NCI-H226 (cell line): Measurements from ENCODE around the gene KCNK4.

Experiments
- DNase-seq: peaks from one replicate; pipeline ENCODE4 v3.0.0-alpha.2; 2015

Gene KCNK4

DNA sequence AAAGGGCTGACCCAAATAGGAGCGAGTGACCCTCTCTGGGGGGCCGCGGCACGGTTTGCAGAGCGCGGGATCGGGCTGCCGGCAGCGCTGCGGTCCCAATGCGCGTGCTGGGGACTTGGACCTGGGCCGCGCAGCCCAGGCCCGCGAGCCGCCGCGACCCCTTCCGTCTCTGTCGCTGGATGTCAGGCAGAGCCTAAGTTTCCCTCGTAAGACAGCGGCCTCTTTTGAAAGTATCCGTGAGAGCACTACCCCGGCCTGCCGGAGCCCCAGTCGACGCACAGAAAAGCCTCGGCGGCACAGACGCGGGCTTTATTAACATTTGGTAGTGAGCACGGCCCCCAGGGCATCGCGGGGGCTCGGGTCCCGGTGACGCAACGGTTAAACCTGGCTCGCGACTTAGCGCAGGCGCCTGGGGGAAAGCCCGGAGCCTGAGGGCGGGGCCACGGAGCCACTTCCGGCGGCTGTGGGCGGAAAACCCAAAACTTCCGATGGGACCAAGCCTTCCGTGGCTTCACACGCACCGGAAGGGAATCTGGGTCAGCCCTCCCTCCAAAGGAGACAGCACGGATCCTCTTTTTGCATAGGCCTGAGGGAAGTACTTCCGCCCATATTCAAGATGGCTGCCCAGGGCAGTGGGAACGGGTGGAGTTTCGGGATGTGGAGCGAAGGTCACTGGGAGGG lies 21.4 kb upstream of the KCNK4 start:
- peak; percentile 100 for DNase-seq

GRCh38 chr11:64275031-64275800 lies 15.9 kb upstream of the KCNK4 start:
- no peak for DNase-seq

DNA sequence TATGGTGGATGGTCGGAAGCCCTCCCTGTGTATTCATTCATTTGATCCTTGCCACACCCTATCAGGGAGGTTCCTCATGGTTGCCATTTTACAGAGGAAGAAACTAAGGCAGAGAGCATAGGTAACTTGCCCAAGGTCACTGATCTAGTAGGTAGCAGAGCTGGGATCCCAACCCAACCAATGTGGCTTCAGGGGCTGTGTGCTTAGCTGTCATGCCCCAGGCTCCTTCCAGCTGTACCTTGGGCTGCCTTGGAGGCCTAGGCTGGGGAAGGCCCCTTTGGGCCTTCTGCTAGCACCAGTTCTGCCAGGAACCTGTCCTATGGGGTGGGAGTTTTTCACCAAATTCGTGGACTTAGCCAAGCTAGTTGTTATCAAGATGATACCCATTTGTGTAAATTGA lies 15.3 kb upstream of the KCNK4 start:
- DNase-seq = no peak

GRCh38 chr11:64276653-64277431 lies 14.3 kb upstream of the KCNK4 start:
- peak; percentile 99 for DNase-seq

GRCh38 chr11:64278576-64279190 lies 12.4 kb upstream of the KCNK4 start:
- DNase-seq = no peak

DNA sequence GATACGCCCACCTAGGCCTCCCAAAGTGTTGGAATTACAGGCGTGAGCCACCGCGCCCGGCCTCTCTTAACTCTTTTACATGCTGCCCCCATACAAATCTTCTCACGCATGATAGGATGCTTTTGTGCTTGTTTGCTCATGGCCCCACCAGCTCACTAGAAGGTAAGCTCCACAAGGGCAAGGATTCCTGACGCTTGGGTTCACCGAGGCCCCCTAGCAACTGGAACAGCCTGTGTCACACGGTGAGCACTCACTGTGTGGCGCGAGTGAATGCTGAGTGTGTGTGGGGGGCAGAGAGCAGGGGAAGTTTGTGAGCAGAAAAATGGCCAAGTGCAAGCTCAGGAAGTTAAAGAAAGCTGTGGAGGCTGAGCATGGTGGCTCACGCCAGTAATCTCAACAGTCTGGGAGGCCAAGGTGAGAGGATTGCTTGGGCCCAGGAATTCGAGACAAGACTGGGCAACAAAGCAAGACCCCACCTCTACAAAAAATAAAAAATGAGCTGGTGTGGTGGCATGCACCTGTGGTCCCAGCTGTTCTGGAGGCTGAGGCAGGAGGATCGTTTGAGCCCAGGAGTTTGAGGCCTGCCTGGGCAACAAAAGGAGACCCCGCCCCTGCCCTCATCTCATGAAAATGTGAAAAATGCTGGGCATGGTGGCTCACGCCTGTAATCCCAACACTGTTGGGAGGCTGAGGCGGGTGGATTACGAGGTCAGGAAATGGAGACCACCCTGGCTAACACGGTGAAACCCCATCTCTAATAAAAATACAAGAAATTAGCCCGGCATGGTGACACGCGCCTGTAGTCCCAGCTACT lies 8.9 kb upstream of the KCNK4 start:
- no peak for DNase-seq

- no peak for DNase-seq
Measured at GRCh38 chr11:64283092-64283491, 8.0 kb upstream of the KCNK4 start.

DNA sequence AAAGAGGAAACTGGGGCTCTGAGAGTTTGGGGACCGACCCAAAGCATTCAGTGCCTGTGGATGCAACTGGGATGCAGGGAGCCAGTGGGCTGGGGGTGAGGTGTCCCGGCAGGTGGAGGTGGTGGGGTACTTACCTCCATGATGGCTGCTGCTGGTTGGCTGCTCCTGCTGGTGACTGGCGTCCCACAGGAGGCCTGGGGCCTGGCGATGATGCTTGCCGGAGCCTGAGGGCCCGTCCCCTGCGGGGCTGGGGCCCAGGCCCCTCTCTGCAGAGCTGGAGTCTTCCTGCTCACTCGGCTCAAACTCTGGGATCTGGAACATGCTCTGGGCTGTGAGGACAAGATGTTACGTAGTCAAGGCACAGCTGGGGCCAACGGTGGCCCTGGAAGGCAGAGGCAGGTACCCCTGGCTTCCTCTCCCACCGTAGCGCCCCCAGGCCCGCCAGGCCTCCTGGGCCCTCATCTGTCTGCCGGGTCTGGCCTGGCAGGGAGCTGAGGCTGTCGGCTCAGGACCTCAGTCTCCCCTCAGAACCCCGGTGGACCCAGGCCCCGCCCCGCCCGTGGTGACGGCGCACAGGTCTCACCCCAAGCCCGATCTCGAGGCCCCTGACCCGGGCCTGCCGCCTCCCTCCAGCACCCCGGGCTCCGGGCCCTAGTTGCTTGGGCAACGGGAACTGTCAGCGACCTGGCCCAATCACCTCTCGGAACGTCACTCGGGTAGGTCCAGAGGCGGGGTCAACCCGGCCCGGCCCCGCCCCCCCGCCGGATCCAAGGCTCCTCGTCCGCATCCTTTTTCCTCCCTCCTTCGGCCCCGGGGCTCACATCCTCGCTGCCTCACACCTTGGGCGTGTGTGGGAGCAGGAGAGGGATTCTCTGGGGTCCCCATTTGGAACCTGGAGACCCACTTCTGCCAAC lies 6.8 kb upstream of the KCNK4 start, which contains the start of gene BAD:
Gene BAD, minus strand, starts transcription at position 618 of the 914 bp plus-strand sequence. Its CDS starts 297 bp downstream, at position 321.
- peak; percentile 89 for DNase-seq

- DNase-seq = peak; percentile 85
Measured at GRCh38 chr11:64284962-64285884, 5.9 kb upstream of the KCNK4 start, which contains the start of gene GPR137. Gene GPR137 (plus strand): TSS chr11:64285848. CDS start chr11:64286525, 677 bp downstream.

DNA sequence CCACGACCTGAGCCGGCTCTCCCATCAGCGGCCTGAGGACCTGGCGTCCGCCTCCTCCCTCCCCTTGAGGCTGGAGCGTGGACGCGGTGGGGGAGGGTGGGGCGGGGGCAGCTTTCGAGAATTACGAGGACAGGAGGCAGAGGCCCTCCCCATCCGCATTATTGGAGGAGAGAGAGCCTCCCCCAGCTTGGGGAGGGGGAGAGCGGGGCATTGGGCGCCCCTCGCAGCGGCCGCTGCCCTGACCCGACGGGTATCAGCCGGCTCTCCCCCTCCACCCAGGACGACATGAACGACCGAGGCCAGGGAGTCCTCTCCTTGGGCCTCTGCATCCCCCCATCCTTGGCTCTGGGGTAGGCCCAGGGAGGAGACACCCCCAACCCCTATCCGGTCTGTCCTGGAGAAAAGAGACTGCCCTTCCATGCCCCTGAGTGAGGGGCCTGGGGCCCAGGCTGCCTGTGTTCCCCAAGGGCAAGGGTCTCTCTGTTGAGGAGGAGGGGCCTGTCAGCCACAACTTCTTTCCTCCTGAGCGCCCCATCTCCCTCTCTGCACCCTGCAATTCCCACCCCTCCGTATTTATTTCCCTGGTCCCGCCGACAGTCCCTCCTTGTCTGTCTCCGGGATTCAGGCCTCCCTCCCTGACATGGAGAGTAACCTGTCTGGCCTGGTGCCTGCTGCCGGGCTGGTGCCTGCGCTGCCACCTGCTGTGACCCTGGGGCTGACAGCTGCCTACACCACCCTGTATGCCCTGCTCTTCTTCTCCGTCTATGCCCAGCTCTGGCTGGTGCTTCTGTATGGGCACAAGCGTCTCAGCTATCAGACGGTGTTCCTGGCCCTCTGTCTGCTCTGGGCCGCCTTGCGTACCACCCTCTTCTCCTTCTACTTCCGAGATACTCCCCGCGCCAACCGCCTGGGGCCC lies 5.0 kb upstream of the KCNK4 start:
- DNase-seq = no peak

DNA sequence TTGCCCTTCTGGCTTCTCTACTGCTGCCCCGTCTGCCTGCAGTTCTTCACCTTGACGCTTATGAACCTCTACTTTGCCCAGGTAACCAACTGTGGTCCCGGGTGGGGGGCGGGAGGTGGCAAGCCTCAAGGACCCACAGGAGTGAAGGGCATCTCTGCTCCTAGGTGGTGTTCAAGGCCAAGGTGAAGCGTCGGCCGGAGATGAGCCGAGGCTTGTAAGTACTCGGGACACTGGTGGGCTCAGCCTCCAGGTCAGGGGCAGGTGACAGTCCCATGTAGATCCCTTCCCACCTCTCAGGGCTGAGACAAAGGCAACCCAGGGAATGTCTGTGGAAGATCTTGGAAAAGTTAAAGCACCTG lies 4.3 kb upstream of the KCNK4 start:
- no peak for DNase-seq

DNA sequence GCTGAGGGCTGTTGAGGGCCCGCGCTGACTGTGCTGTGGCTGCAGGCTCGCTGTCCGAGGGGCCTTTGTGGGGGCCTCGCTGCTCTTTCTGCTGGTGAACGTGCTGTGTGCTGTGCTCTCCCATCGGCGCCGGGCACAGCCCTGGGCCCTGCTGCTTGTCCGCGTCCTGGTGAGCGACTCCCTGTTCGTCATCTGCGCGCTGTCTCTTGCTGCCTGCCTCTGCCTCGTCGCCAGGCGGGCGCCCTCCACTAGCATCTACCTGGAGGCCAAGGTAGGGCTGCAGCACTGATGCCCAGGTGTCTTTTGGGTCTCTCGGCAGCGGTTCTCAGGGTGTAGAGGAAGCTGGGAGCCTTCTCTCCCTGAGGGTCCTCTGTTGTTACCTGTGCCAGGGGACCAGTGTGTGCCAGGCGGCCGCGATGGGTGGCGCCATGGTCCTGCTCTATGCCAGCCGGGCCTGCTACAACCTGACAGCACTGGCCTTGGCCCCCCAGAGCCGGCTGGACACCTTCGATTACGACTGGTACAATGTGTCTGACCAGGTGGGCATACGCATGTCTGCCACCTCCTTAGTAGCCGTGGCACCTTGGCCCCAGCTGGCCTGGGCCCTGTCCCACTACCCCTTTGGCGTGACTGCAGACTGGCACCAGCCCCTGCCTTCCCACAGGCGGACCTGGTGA lies 3.3 kb upstream of the KCNK4 start:
- DNase-seq = no peak

DNA sequence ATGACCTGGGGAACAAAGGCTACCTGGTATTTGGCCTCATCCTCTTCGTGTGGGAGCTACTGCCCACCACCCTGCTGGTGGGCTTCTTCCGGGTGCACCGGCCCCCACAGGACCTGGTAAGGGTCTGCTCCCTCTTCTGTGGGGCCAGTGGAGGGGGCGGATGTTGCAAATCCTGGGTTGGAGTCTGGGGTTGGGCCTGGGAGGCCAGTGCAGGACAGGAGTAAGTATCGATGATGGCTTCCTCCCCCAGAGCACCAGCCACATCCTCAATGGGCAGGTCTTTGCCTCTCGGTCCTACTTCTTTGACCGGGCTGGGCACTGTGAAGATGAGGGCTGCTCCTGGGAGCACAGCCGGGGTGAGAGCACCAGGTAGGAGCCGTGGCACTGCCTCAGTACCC lies 2.8 kb upstream of the KCNK4 start:
- DNase-seq = no peak

DNA sequence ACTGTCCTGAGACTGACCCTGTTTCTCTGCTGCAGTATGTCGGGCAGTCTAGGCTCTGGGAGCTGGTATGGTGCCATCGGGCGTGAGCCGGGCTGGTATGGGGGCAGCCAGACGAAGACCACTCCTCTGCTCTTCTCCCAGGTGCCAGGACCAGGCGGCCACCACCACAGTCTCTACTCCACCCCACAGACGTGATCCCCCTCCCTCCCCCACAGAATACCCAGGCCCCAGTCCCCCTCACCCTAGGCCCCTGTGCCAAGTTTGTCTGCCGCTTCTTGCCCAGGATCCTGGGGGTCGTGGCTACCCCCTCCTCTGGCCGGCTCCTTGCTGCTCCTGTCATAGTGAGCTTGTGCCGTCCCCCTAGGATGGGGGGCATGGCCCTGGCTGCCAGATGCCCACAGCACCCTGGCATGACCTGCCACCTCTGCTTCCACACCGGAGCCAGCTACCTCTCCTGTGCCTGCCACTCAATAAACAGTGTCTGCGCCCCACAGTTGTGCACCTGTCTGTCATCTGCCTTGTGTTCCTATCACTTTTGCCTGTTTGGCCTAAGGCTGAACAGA lies 2.0 kb upstream of the KCNK4 start:
- DNase-seq = no peak

DNA sequence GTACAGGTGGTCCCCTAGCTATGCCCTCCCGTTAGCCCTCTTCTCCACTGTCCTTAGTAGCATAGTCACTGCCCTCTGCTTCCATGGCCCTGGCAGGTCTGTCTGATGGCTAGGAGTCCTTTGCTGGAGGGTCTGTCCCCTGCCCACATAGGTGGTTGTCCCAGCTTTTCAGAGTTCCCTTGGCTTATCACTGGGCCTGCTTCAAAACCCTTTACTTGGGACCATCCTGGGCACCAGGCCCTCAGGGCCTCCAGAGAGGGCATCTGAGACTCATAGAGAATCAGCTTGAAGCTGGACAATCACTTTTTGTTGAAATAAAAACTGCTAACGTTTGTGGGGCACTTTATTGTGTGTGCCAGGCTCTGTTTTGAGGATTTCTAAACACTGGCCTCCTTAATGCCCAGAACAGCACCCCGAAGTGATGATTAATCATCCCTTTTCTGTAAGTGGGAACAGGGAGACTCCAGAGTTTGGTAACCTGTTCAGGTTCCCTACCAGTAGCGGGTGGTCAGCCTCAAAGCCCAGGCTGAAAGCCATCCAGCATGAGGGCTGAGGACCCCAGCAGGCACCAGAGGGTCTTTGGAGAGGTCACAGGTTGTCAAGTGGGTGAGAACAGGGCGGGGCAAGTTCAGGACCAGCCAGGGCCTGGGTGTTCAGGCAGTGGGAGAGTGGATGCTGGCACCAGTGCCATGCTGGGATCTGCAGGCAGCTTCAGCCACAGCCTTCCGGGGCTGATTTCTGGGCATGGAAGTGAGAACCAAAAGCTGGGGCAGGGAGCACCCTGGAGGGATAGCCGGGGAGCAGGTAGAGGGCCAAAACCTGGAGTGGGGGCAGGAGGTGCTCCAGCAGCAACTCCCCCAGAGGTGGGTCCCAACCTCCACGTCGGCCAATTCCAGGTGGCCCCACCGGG lies 495 bp upstream of the KCNK4 start:
- no peak for DNase-seq

GRCh38 chr11:64291752-64292459 lies 804 bp downstream of the KCNK4 start:
- DNase-seq = no peak
